ENCODE results near the gene GDPD4. TPM values are rescaled to one million over a fixed set of nuclear protein-coding genes. Genes with fewer than 3 reads are reported as not detected.

The GDPD4 gene
- polyA plus RNA-seq, 2 of the 4 experiments (the other 2 are of a cell fraction), result not detected

DNA sequence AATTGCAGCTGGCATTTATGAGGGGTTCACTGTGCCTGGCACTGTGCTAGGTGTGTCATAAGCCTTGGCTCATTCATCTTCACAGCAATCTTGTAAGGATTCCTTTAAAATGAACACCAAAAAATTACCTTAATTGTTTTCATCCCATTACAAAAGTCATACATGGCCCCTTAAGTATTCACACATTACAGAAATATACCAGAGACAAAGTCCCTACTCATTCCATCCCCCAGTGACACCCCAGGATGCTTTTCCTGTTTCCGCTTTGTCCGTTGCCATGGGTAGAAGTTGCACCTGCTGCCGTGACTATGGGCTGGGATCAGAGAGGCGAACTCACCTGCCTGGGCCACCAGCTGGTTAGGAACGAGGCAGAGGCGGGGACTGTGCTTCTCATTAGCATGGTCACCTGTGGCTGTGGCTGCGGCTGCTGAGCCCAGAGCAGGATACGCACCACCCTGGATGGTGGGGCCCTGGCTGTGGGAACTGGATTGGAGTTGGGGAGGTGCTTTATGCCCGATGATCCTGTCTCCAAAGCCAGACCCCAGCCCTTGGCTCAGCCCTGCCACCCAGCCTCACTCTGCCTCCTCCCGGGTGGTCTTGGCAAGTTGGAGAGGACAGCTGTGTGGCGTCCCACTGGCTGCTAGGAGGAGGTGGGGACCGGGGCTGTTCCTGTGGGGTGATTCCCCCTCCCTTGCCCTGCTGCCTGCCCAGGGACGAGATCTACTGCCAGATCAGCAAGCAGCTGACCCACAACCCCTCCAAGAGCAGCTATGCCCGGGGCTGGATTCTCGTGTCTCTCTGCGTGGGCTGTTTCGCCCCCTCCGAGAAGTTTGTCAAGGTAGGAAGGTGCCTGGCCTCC, 112.6 kb downstream of the GDPD4 start (continued):
- TF ChIP-seq EP300 (IDR thresholded peaks at IDR 0.05) (no peak), EHMT2 (IDR thresholded peaks at IDR 0.05; ENCODE audit: low read depth) (no peak), PBX3 (IDR thresholded peaks at IDR 0.05) (no peak), KDM1A (IDR thresholded peaks at IDR 0.05; ENCODE audit: low read depth) (no peak), RNF2 (IDR thresholded peaks at IDR 0.05; ENCODE audit: borderline replicate concordance, low read depth) (no peak), JUN (IDR thresholded peaks at IDR 0.05) (no peak)

DNA sequence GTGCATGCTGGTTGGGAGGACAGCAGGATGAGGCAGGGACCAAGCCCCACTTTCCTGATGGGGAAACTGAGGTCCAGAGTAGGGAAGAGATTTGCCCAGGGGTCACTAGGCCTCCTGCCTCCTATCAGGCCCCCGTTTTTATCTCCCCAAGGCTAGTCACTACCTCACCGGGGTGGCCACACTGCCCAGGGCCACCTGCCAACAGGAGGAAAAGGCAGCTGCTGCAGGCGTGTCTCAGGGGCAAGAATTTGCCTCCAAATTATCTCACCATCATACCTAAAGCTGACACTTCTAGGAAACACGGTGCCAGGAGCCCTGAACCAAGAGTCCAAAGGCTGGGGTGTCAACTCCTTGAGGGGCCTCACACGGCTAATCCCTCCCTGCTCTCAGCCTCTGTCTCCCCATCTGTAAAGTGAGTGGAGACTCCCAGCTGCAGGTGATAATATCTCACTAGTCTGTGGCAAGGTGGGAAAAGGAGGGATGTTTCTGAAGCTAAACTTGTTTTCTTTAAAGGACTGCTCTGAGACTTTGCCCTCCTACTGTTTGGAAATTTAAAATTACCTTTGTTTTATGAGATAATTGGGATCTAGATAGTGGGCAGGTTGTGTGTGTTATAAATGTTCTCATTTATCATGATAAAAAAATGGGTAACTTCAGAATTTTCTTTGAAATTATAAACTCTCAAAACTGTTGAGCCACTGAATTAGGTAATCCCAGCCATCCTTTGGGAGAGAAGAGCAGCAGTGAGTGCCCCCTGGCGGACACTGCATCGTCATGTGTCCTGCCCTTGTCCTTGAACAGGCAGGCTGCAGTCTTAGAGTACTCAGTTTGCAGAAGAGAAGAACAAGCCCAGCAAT, 113.5 kb downstream of the GDPD4 start:
- WGBS (ENCODE audit: missing lambda C conversion rate), result 23% methylated on average over 7 of the region's 7 CpGs
- Histone ChIP-seq H3K27ac (no peak overlapping the region), H3K9me3 (no peaks in the 10 kb centered on the region), H3K4me1 (no peaks in the 10 kb centered on the region), H3K4me3 (no peak overlapping the region), H3K4me2 (no peak overlapping the region)
- CTCF ChIA-PET, result interaction anchor here (0.6 to 10.8 kb wide), 58 partner anchors 11 to 471 kb away, joined by 3 to 161 read pairs (median 4); partner anchors contain the start of gene MYO7A
- peak; percentile 92 for FAIRE-seq
- DNase-seq (ENCODE audit: low read depth in 1 of 2, low spot score in 1 of 2), result peak; percentile 77 to 94
- POLR2A ChIA-PET, result no interaction called here
- ATAC-seq, result peak; percentile 36 to 64; a peak in 3 of 6 replicates
- TF ChIP-seq, protein P1, sequence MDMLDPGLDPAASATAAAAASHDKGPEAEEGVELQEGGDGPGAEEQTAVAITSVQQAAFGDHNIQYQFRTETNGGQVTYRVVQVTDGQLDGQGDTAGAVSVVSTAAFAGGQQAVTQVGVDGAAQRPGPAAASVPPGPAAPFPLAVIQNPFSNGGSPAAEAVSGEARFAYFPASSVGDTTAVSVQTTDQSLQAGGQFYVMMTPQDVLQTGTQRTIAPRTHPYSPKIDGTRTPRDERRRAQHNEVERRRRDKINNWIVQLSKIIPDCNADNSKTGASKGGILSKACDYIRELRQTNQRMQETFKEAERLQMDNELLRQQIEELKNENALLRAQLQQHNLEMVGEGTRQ (IDR thresholded peaks at IDR 0.05), result no peak
- TF ChIP-seq NPAS2 (CRISPR knock-in tag; IDR thresholded peaks at IDR 0.05; ENCODE audit: borderline replicate concordance) (no peak), CEBPB (IDR thresholded peaks at IDR 0.05) (peak in 1 of 2 experiments; percentile 60; a peak in 1 of 4 replicates), CBX2 (IDR thresholded peaks at IDR 0.05; ENCODE audit: borderline replicate concordance, low read depth) (no peak), ZFP36 (IDR thresholded peaks at IDR 0.05; ENCODE audit: borderline replicate concordance, partially characterized antibody) (no peak), PBX3 (IDR thresholded peaks at IDR 0.05) (no peak), SREBF2 (IDR thresholded peaks at IDR 0.05) (no peak), EP300 (IDR thresholded peaks at IDR 0.05) (no peak), MAFK (IDR thresholded peaks at IDR 0.05; ENCODE audit: partially characterized antibody) (no peak), RFX5 (IDR thresholded peaks at IDR 0.05) (no peak), MAZ (IDR thresholded peaks at IDR 0.05; ENCODE audit: borderline replicate concordance, low read depth, low read length) (no peak), ESRRA (IDR thresholded peaks at IDR 0.05; ENCODE audit: borderline replicate concordance, low read length) (no peak), GATA3 (IDR thresholded peaks at IDR 0.05; ENCODE audit: borderline replicate concordance) (no peak), ZSCAN20 (CRISPR knock-in tag; IDR thresholded peaks at IDR 0.05) (no peak), JUNB (IDR thresholded peaks at IDR 0.05) (no peak)
- TF ChIP-seq, protein P2, sequence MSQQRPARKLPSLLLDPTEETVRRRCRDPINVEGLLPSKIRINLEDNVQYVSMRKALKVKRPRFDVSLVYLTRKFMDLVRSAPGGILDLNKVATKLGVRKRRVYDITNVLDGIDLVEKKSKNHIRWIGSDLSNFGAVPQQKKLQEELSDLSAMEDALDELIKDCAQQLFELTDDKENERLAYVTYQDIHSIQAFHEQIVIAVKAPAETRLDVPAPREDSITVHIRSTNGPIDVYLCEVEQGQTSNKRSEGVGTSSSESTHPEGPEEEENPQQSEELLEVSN (IDR thresholded peaks at IDR 0.05; ENCODE audit: borderline replicate concordance, low read depth), result no peak
- TF ChIP-seq, protein P3, sequence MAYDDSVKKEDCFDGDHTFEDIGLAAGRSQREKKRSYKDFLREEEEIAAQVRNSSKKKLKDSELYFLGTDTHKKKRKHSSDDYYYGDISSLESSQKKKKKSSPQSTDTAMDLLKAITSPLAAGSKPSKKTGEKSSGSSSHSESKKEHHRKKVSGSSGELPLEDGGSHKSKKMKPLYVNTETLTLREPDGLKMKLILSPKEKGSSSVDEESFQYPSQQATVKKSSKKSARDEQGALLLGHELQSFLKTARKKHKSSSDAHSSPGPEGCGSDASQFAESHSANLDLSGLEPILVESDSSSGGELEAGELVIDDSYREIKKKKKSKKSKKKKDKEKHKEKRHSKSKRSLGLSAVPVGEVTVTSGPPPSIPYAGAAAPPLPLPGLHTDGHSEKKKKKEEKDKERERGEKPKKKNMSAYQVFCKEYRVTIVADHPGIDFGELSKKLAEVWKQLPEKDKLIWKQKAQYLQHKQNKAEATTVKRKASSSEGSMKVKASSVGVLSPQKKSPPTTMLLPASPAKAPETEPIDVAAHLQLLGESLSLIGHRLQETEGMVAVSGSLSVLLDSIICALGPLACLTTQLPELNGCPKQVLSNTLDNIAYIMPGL (CRISPR knock-in tag; IDR thresholded peaks at IDR 0.05; ENCODE audit: borderline replicate concordance), result no peak
- TF ChIP-seq, protein P4, sequence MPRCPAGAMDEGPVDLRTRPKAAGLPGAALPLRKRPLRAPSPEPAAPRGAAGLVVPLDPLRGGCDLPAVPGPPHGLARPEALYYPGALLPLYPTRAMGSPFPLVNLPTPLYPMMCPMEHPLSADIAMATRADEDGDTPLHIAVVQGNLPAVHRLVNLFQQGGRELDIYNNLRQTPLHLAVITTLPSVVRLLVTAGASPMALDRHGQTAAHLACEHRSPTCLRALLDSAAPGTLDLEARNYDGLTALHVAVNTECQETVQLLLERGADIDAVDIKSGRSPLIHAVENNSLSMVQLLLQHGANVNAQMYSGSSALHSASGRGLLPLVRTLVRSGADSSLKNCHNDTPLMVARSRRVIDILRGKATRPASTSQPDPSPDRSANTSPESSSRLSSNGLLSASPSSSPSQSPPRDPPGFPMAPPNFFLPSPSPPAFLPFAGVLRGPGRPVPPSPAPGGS (IDR thresholded peaks at IDR 0.05), result no peak
- TF ChIP-seq, protein P5, sequence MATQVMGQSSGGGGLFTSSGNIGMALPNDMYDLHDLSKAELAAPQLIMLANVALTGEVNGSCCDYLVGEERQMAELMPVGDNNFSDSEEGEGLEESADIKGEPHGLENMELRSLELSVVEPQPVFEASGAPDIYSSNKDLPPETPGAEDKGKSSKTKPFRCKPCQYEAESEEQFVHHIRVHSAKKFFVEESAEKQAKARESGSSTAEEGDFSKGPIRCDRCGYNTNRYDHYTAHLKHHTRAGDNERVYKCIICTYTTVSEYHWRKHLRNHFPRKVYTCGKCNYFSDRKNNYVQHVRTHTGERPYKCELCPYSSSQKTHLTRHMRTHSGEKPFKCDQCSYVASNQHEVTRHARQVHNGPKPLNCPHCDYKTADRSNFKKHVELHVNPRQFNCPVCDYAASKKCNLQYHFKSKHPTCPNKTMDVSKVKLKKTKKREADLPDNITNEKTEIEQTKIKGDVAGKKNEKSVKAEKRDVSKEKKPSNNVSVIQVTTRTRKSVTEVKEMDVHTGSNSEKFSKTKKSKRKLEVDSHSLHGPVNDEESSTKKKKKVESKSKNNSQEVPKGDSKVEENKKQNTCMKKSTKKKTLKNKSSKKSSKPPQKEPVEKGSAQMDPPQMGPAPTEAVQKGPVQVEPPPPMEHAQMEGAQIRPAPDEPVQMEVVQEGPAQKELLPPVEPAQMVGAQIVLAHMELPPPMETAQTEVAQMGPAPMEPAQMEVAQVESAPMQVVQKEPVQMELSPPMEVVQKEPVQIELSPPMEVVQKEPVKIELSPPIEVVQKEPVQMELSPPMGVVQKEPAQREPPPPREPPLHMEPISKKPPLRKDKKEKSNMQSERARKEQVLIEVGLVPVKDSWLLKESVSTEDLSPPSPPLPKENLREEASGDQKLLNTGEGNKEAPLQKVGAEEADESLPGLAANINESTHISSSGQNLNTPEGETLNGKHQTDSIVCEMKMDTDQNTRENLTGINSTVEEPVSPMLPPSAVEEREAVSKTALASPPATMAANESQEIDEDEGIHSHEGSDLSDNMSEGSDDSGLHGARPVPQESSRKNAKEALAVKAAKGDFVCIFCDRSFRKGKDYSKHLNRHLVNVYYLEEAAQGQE (IDR thresholded peaks at IDR 0.05), result no peak
- TF ChIP-seq, protein P6, sequence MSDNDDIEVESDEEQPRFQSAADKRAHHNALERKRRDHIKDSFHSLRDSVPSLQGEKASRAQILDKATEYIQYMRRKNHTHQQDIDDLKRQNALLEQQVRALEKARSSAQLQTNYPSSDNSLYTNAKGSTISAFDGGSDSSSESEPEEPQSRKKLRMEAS (IDR thresholded peaks at IDR 0.05), result no peak
